GM21737 (cell line): Measurements from ENCODE around the gene CPXM2.

ENCODE experiments used
- ATAC-seq: cut with Tn5 transposase; IDR thresholded peaks from one replicate; pipeline ENCODE4 v1.9.1; 2021; ENCODE audit warnings: mild to moderate bottlenecking, moderate library complexity; ENCODE audit not compliant: unreplicated experiment

CPXM2 gene

GRCh38 chr10:123891144-123892071 is at the start of gene CPXM2:
TSS of gene CPXM2 (minus strand) at chr10:123891807. CDS start at chr10:123891659, 148 bp downstream.
- no peak for ATAC-seq

- ATAC-seq: no peak
Observed at GRCh38 chr10:123939591-123939990, 48.0 kb upstream of the CPXM2 start.

- ATAC-seq: no peak
Observed at GRCh38 chr10:123938890-123939289, 47.3 kb upstream of the CPXM2 start.

- no peak for ATAC-seq
Observed at GRCh38 chr10:123936426-123936825, 44.8 kb upstream of the CPXM2 start.

- ATAC-seq: no peak
Observed at GRCh38 chr10:123935680-123936079, 44.1 kb upstream of the CPXM2 start.

GRCh38 chr10:123934846-123935245 is 43.2 kb upstream of the CPXM2 start:
- no peak for ATAC-seq

GRCh38 chr10:123930340-123931001 is 38.9 kb upstream of the CPXM2 start:
- no peak for ATAC-seq

- no peak for ATAC-seq
Observed at GRCh38 chr10:123929791-123930190, 38.2 kb upstream of the CPXM2 start.

GRCh38 chr10:123928427-123928826 is 36.8 kb upstream of the CPXM2 start:
- ATAC-seq: no peak

- ATAC-seq: no peak
Observed at GRCh38 chr10:123926401-123927264, 35.0 kb upstream of the CPXM2 start.

GRCh38 chr10:123922126-123922525 is 30.5 kb upstream of the CPXM2 start:
- ATAC-seq: no peak

GRCh38 chr10:123916775-123917174 is 25.2 kb upstream of the CPXM2 start:
- ATAC-seq: no peak

GRCh38 chr10:123913688-123914268 is 22.2 kb upstream of the CPXM2 start:
- ATAC-seq: no peak

- ATAC-seq: no peak
Observed at GRCh38 chr10:123912871-123913270, 21.3 kb upstream of the CPXM2 start.

- no peak for ATAC-seq
Observed at GRCh38 chr10:123912466-123912865, 20.9 kb upstream of the CPXM2 start.

- ATAC-seq: no peak
Observed at GRCh38 chr10:123911866-123912265, 20.3 kb upstream of the CPXM2 start.

- ATAC-seq: no peak
Observed at GRCh38 chr10:123909866-123910265, 18.3 kb upstream of the CPXM2 start.

- no peak for ATAC-seq
Observed at GRCh38 chr10:123909426-123909825, 17.8 kb upstream of the CPXM2 start.

GRCh38 chr10:123908379-123908778 is 16.8 kb upstream of the CPXM2 start:
- no peak for ATAC-seq

GRCh38 chr10:123906884-123907652 is 15.5 kb upstream of the CPXM2 start:
- ATAC-seq: no peak
